ENCODE measurements around the gene CD37. TPM values are rescaled to one million over a fixed set of nuclear protein-coding genes. Genes with fewer than 3 reads are reported as not detected.
A peak's percentile ranks its signal among the peaks of the same experiment; 100 is the strongest.
"Not testable (repeated sequence)": the region's sequence is repeated elsewhere in the genome, so short reads cannot be mapped to it uniquely, and the experiment has no call there.

Gene CD37
- total RNA-seq, 6 experiments from 2014 or later: 1.1 to 5.0 (median 3.5) TPM

DNA sequence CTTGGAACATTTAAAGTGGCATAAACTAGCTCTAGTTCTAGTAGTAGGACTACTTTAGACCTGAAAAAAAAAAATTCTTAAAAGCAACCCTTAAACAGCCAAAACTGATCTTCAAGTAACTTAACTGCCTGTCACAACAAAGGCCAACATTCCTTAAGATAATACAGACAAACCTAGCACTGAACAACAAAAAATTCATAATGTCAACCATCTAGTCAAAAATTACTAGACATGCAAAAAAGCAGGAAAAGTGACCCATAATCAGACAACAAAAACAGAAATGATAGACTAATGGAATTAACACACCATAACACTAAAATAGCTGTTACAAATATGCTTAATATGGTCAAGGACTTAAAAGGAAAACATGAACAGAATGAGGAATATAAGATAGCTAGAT lies 16.9 kb upstream of the CD37 start:
- Histone ChIP-seq H3K27me3 (no peaks in the 10 kb centered on the region), H3K27ac (no peak overlapping the region), H3K36me3 (peaks cover 0 to 3% (median under 1%) of the 10 kb centered on the region in 4 donors), H3K4me3 (no peak overlapping the region), H3K4me1 (no peaks in the 10 kb centered on the region), H3K9me3 (no peaks in the 10 kb centered on the region)
- no peak for TF ChIP-seq CTCF (IDR thresholded peaks at IDR 0.05)
- no peak for TF ChIP-seq POLR2A (IDR thresholded peaks at IDR 0.05)
- intact Hi-C loops (cut with DNase I): no loop called here
- DNase-seq: no peak
- no peak for ATAC-seq

DNA sequence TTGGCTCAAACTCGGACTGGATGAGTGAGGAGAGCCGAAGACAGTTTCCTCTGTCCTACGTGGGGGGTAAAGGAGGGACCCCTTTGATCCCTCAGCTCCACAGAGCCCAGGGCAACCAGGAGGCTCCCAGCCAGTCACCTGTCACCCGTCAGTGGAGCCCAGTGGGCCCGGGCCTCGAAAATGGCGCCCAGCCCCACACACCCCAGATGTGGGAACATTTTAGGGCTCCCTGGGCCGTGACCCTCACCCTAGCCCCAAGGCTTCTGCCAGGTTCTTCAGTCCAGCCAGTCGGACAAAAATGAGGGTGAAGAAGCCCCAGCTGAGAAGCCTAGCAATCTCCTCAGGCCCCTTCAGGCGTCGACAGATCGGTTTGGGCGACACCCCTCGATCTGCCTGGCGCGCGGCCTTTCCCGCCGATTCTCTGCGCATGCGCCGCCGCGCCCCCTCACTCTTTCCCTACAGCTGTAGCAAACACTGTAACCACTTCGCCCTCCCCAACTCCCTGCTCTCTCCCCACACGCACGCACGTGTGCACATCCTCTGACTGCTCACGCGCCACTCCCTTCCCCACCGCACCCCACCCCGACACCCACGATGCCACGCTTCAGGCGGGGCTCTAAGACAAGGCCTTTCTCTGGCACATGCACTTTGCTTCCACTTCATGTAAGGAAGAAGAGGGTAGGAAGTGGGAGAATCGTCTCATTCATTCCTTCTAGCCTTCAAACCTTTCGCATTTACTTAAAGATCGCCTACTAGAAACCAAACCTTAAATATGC lies 10.2 kb upstream of the CD37 start, which contains the start of gene SLC6A16:
Gene SLC6A16, minus strand, starts transcription at position 391 of the 776 bp plus-strand sequence. CDS start 13,844 bp downstream, outside the sequence.
- Histone ChIP-seq H3K9me3 (no peaks in the 10 kb centered on the region), H3K36me3 (peaks cover 0 to 3% (median under 1%) of the 10 kb centered on the region in 4 donors), H3K27me3 (no peaks in the 10 kb centered on the region), H3K4me1 (no peaks in the 10 kb centered on the region), H3K4me3 (no peak within 1 kb of the TSS), H3K27ac (no peak within 1 kb of the TSS)
- intact Hi-C loops (cut with DNase I): no loop called here
- 88% methylated on average over 13 of the region's 38 CpGs for WGBS (ENCODE audit: insufficient coverage, low coverage, low lambda C conversion rate, missing lambda C conversion rate)
- ATAC-seq (peak in 1 of 4 donors; percentile 30), DNase-seq (no peak)
- no peak for TF ChIP-seq POLR2A (IDR thresholded peaks at IDR 0.05)
- no peak for TF ChIP-seq CTCF (IDR thresholded peaks at IDR 0.05)

DNA sequence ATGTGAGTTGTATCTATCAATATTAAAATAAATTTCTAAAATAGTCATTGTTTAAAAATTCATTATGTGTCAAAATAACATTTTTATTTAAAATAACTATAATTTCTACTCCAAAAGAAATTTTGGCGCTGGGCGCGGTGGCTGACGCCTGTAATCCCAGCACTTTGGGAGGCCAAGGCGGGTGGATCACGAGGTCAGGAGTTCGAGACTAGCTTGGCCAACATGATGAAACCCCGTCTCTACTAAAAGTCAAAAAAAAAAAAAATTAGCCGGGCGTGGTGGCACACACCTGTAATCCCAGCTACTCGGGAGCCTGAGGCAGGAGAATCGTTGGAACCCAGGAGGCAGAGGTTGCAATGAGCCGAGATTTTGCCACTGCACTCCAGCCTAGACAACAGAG lies 9.4 kb upstream of the CD37 start:
- ATAC-seq; H3K27ac ChIP-seq; H3K4me1 ChIP-seq; H3K4me3 ChIP-seq; DNase-seq; H3K9me3 ChIP-seq; H3K36me3 ChIP-seq; H3K27me3 ChIP-seq; intact Hi-C loops (cut with DNase I): not testable (repeated sequence)
- 94% methylated on average over 13 of the region's 13 CpGs for WGBS (ENCODE audit: insufficient coverage, low coverage, low lambda C conversion rate, missing lambda C conversion rate)

DNA sequence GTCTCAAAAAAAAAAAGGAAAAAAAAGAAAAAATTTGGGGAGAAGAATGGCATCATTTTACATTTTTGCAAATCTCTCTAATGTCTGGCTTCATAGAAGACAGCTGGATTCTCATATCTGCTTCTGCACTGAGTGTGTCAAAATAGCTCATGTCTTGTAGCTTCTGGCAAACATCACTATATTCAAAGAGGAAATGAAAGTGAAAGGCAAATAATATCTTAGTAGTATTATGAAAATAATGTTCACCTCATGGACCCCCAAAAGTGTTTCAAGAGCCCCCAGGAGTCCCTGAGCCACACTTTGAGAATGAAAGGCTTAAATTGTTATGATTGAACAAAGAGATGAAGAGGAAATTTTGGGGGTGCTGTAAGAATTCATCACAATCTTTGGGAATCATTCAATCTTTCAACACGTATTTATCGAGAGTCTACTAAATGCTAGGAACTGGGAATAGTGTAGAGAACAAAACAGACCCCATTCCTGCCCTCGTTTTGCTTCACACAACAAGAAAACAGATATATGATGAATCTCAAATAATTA lies 9.0 kb upstream of the CD37 start:
- no peak overlapping the region for H3K27ac ChIP-seq
- WGBS (ENCODE audit: insufficient coverage, low coverage, low lambda C conversion rate, missing lambda C conversion rate): 72% methylated on average over 3 of the region's 3 CpGs
- ATAC-seq: no peak

More for the DNA sequence above, 9.0 kb upstream of the CD37 start:
- TF ChIP-seq CTCF (IDR thresholded peaks at IDR 0.05): no peak
- TF ChIP-seq POLR2A (IDR thresholded peaks at IDR 0.05): no peak
- Histone ChIP-seq H3K4me1 (peaks cover 0 to 5% (median 0%) of the 10 kb centered on the region in 4 donors), H3K4me3 (no peak overlapping the region), H3K36me3 (peaks cover 0 to 3% (median under 1%) of the 10 kb centered on the region in 4 donors), H3K27me3 (no peaks in the 10 kb centered on the region), H3K9me3 (no peaks in the 10 kb centered on the region)
- intact Hi-C loops (cut with DNase I): no loop called here
- DNase-seq: no peak

Measured in right lobe of liver (tissue), 6 donors.